GM19035 (cell line): ENCODE results near the gene EIF3A.
A peak's percentile ranks its signal among the peaks of the same experiment; 100 is the strongest.
"Not testable (repeated sequence)": the region's sequence is repeated elsewhere in the genome, so short reads cannot be mapped to it uniquely, and the experiment has no call there.

Source experiments
- ATAC-seq: cut with Tn5 transposase; IDR thresholded peaks from one replicate; pipeline ENCODE4 v1.9.1; 2021; ENCODE audit not compliant: unreplicated experiment

The EIF3A gene

GRCh38 chr10:119051775-119052174 is 28.8 kb downstream of the EIF3A start:
- ATAC-seq, result no peak

GRCh38 chr10:119049777-119050176 is 30.8 kb downstream of the EIF3A start:
- ATAC-seq, result no peak

GRCh38 chr10:119049361-119049760 is 31.3 kb downstream of the EIF3A start:
- no peak for ATAC-seq

- no peak for ATAC-seq
Observed at GRCh38 chr10:119045561-119045960, 35.1 kb downstream of the EIF3A start.

- ATAC-seq, result no peak
Observed at GRCh38 chr10:119042169-119042568, 38.4 kb downstream of the EIF3A start.

GRCh38 chr10:119041326-119041725 is 39.3 kb downstream of the EIF3A start:
- no peak for ATAC-seq

- no peak for ATAC-seq
Observed at GRCh38 chr10:119039161-119039560, 41.5 kb downstream of the EIF3A start.

- no peak for ATAC-seq
Observed at GRCh38 chr10:119031496-119032059, 49.0 kb downstream of the EIF3A start.

- peak; percentile 46 for ATAC-seq
Observed at GRCh38 chr10:119030421-119031250, 50.0 kb downstream of the EIF3A start.

- ATAC-seq, result peak; percentile 16
Observed at GRCh38 chr10:119029613-119030420, 50.8 kb downstream of the EIF3A start, which contains the start of gene NANOS1. Gene NANOS1 (plus strand): TSS chr10:119029714. CDS start chr10:119029802, 88 bp downstream.

GRCh38 chr10:119028900-119029612 is 51.6 kb downstream of the EIF3A start:
- peak; percentile 63 for ATAC-seq

- ATAC-seq, result not testable (repeated sequence)
Observed at GRCh38 chr10:119028445-119028899, 52.1 kb downstream of the EIF3A start.

- ATAC-seq, result no peak
Observed at GRCh38 chr10:119026301-119027110, 54.1 kb downstream of the EIF3A start.

GRCh38 chr10:119025776-119026175 is 54.8 kb downstream of the EIF3A start:
- no peak for ATAC-seq

GRCh38 chr10:119025336-119025735 is 55.3 kb downstream of the EIF3A start:
- no peak for ATAC-seq

- ATAC-seq, result no peak
Observed at GRCh38 chr10:119024882-119025281, 55.7 kb downstream of the EIF3A start.

GRCh38 chr10:119023553-119023868 is 57.1 kb downstream of the EIF3A start:
- no peak for ATAC-seq

- ATAC-seq, result no peak
Observed at GRCh38 chr10:119022846-119023552, 57.6 kb downstream of the EIF3A start.

GRCh38 chr10:119020627-119020946 is 60.0 kb downstream of the EIF3A start:
- no peak for ATAC-seq

- no peak for ATAC-seq
Observed at GRCh38 chr10:119007211-119007574, 73.4 kb downstream of the EIF3A start.
